SH-SY5Y (cell line): Measurements from ENCODE around the gene MED13L.

Source experiments
- GATA2 ChIP-seq: IDR thresholded peaks from 2 replicates; pipeline ENCODE4 v1.6.1; 2011; ENCODE audit warnings: mild to moderate bottlenecking, low read depth, low read length
- GATA3 ChIP-seq: IDR thresholded peaks from 2 replicates; pipeline ENCODE4 v1.6.1; 2011; ENCODE audit warnings: low read depth, mild to moderate bottlenecking, low read length, moderate library complexity

The MED13L gene

DNA sequence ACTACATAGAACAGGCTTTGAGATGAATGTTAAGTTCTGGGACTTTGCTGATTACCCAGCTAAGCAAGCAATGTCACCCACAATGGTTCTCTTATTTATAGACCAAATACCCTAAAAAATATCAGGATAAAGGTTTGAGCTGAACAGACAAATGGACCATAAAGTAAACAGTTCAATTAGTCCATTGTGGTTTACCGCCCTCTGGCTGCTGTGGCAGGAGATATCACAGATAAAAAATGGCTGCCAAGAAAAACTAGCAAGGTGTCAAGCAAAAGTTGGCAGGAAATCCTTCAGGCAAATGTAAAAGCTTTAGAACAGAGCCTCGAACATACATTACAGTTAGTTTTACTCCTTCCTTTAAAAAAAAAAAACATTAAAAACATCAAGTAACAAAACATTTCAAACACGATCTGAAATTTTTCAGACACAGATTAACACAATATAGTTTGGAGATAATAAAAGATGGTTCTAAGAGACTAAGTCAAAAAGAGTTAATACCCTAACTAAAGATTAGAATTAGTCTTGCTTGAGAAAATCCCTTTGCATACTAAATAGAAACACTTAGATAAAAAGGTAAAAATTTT, 41.3 kb downstream of the MED13L start:
- peak; percentile 15; the same call in 1 of the 2 replicates for TF ChIP-seq GATA2
- TF ChIP-seq GATA3, result no peak; the same call in 1 of the 2 replicates

DNA sequence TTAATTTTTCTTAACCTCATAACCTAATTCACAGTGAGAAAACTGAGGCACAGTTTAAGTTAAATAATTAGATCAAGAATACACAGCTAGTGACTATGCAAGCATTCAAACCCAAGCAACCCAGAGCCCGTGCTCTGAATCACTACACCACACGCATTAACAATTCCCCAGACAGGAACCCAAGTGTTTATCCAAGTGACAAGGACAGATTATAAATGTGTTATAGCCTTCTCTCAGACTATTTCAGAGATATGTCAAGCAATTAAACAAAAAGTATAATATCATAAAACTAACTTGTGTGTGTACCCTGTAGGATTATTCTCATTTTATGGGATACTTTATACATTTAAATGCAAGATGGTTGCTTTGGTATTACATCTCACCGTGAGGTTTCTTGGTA, 43.8 kb downstream of the MED13L start:
- no peak for TF ChIP-seq GATA2
- no peak for TF ChIP-seq GATA3

DNA sequence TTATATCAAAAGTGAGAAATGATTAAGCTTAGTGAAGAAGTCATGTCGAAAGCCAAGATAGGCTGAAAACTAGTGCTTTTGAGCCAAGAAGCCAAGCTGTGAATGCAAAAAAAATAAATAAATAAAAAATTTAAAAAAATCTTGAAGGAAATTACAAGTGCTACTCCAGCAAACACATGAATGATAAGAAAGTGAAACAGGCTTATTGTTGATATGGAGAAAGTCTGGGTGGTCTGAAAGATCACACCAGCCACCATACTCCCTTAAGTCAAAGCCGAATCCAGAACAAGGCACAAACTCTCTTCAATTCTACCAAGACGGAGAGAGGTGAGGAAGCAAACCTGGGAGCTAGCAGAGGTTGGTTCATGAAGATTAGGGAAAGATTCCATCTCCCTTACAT, 49.7 kb downstream of the MED13L start:
- TF ChIP-seq GATA2, result no peak
- TF ChIP-seq GATA3, result no peak

DNA sequence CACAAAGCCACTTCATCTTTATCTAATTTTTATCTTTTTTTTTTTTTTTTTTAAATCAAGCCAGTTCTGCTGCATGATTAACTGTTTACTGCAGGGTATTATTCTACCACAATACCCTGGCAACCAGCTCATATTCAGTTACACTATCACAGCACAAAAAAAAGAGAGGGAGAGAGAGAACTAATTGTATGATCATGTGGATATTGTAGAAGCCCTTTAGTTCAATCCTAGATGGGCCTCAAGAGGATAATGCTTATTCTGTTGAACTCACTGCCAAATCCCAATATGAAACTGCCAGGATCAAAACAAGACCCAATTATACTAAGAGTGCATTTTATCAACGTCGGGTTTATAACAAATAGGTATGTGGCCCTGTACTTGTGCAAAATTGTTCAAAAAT, 51.5 kb downstream of the MED13L start:
- TF ChIP-seq GATA3 (no peak), GATA2 (no peak)

DNA sequence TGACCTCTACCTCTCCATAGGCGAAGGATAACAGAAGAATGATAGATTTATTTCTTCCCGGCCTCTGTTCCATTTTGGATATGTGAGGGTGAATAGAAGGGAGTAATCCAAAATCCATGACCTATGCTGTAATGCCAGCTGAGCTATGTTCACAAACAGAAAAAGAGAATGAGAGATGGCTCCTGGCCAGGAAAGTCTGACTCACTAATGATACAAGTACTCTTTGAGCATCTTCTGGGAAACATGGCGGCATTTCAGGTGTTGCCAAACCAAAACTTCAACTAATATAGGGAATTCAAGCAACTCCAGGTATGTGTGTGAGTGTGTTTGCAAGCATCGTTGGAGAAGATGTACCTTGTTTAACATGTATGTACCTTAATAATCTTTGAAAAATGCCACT, 55.1 kb downstream of the MED13L start:
- TF ChIP-seq GATA2 (no peak), GATA3 (no peak)

DNA sequence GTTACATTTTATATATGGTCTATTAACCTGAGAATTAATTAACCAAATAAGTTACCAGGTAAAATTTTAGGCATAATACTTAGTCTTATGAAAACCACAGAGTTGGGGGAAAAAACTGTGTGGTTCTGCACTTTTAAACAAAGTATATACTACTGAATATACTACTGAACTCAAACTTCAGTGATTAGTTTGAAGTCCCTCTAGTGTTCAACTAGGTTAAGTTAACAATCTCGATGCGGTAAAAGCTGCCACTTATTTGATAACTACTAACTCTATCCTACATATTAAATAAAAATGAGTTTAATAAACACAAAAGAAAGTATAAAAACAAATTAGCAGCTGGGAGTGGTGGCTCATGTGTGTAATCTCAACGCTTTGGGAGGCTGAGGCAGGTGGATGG, 56.7 kb downstream of the MED13L start:
- TF ChIP-seq GATA3 (no peak), GATA2 (no peak)

DNA sequence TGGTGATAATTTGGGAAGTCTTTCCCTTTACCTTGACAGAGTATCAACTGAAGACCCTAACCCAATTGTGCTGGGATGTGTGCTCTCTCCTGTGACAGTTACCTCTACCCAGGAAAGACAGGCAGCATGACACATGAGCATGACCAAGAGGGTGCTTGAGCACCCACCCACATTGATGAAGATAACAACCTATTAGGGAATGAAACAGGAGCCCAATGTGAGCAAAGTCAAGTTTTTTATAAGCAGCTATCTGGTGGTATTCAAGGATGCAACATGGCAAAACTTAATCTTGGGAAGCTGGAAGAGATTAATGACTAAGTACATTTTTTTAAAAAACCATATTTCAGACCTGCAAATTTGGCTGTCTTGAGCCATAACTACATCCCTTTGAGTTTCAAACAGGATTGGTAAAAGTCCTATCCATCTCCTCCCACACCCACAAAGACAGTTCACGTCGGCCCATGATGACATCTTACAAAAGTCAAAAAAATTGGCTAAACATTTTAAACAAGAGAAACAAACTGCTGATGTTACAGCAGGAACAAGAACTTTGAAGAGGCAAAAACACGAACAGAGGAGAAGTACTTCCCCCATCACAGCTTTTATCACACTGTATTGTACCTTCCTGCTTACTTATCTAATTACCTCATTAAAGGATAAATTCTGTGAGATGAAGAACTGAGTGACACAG, 60.3 kb downstream of the MED13L start:
- no peak for TF ChIP-seq GATA3
- TF ChIP-seq GATA2, result no peak

DNA sequence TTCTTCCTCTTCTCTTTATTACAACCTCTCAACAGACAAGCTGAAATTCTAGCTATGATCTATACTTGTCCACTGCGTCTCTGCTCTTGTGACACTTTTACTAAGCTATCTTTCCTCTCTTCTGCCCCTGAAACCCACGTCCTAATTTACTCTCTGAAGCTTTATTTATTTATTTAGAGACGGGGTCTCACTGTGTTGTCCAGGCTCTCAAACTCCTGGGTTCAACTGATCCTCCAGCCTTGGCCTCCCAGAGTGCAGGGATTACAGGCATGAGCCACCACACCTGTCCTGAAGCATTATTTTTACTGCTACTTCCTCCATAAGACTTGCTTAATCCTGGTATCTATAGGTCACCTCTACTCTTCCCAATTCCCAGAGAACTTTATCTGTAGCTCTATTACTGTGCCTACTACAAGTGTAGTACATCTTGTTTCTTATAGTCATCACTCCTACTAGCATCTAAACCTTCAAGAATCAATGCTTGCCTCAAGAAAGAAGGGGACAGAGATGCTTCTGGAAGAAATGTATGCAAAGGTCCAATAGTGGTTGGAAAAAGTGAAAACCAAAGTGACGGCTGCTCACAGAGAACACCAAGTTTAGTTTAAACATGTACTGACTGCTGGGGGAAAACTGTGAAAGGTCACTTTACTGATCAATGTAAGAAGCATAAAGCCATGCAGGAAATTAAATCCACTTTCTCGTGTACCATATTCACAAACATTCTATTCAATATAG, 61.3 kb downstream of the MED13L start:
- no peak for TF ChIP-seq GATA2
- TF ChIP-seq GATA3, result no peak

DNA sequence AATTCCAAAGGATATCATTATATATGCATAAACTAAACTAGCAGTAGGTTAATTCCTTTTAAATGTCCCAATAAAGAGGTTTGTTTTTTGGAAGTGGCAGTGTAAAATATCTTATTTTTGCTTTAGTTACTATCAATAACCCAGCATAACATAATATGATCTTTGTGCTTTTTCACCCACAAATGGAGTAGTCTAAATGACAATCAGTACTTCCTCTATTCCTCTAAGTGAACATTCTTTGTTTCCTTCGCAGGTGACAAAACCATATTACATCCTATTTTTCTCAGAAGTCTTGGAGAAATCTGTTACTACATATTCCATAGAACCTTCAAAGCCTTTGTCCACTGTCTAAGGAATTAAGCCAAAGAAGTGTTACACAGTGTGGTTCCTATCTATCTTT, 62.5 kb downstream of the MED13L start:
- TF ChIP-seq GATA2 (no peak), GATA3 (no peak)

DNA sequence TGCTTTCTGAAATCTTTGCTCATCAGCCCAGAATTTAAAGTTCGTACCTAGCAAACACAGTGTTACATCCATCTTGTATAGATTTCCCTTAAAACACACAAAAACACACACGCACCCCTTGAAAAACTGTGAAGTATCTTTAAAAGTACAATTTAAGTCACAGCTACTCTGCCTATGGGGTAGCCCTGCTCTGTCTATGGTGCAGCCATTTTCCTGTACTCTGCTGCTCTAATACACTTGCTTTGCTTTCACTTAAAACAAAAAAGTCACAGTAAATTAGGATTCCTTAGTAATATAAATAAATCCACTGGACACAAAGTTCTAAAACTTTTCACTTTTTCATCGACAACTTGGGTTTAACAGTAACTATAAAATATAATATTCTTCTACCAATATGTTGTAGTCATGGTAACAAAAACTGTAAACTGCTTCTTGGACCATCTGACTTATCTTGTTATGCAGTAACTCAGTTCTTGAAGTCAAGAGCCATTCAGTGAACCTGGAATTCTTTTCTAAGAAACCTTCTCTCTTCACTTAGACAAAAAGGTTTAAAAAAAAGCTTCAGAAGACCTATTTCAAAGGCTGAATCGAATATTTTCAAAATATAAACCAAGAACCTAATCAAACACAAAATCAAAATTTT, 63.5 kb downstream of the MED13L start:
- TF ChIP-seq GATA2 (no peak), GATA3 (no peak)

DNA sequence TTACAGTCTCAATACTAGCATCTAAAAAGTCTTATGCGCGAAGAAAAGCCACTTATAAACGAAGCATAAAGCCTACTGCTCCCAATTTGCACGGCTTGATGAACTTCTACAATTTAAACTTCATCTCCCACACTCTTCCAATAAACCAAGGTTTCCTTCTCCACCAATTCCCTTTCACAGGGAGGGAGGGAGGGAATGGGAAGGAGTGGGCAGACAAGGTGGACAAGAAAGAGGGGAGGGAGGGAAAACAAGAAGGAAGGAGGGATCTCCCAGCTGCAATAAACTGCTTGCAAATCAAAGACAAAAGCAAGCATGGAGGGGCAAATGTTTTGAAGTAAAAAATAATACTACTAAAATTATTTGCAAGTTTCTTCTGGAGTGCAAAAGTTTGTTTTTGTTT, 64.5 kb downstream of the MED13L start:
- TF ChIP-seq GATA3, result no peak

DNA sequence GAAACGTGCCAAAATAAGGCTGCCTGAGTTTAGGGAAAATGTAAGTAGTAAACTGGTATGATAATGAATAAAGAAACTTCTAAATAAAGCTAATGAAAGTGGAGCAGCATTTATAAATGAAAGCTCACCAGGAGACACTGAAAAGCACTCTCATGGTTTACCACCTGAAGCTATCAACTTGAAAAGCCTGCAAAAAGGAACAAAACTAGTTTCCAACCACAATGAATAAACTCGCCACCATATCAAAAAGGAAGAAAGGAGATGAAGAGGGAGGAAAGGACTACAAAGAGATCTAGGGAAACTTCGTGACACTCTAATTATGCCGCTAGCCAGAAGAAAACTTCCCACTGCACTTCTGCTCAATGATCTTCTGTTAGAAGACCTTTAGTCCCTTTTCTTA, 66.7 kb downstream of the MED13L start:
- TF ChIP-seq GATA2 (no peak), GATA3 (no peak)

DNA sequence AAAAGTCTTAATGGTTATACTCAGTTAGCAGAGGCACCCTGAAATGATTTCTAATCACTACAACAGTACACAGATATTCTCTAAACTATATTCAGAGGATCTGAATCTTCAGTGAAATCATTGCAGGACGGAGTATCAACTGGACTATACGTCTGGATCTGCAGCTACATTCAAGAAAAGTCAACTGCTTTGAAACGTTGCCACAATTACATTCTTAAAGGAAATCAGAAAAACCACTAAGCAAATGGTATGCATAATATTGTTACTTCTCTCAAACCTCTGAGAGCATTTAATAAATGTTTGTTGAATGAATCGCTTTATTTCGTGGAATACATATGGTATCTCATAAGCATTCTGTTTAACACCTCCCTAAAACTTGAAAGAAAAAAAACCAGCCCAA, 67.4 kb downstream of the MED13L start:
- TF ChIP-seq GATA3 (no peak), GATA2 (no peak)

DNA sequence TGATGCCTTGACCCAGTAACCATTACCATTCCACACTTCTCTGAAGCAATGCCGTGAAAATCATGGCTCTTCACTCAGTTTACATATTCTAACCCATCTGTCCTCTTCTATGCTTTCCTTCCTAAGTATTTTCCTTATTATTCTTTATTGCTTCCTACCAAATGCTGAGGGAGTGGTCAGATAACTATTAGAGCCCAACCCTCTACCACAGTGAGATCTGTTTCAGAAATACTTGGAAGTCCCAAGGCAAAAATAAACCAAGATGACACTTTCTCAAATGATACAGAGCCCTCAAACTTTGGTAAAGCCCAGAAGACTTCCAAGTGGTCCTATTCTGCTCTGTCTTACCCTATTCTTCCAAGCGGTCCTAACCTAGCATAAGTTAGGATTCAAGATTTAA, 68.0 kb downstream of the MED13L start:
- TF ChIP-seq GATA3 (no peak), GATA2 (no peak)
